GM12878 (cell line): Measurements from ENCODE around the gene PSMD13. TPM values are rescaled to one million over a fixed set of nuclear protein-coding genes. Genes with fewer than 3 reads are reported as not detected.

Experiments used
- ATAC-seq: fragments of 200-7000 bp; cut with Tn5 transposase; 3 replicates; pipeline ENCODE4 v1.9.1; 2020; ENCODE audit warnings: mild to moderate bottlenecking, moderate library complexity
- BruUV-seq: library from RNA; stranded (reverse); fragments of 400-500 nt; replicated peaks from 2 replicates; lab custom pipeline; 2021; lab: Mats Ljungman, UMichigan
- CTCF ChIA-PET: fragments of 300-600 bp; sonication (Branson Sonifier 250); formaldehyde crosslinking; extraction: SDS; loops from one replicate; lab custom pipeline; 2021; ENCODE audit warnings: inconsistent platforms; lab: Yijun Ruan, JAX
- POLR2A ChIA-PET: fragments of 350-600 bp; formaldehyde crosslinking; extraction: SDS; loops from one replicate; lab custom pipeline; 2021; ENCODE audit warnings: inconsistent platforms; lab: Charles Lee
- RAD21 ChIA-PET: fragments of 300-600 bp; sonication (Branson Sonifier 250); formaldehyde crosslinking; loops from one replicate; lab custom pipeline; 2023; ENCODE audit warnings: antibody characterized with exemption; ENCODE audit not compliant: unreplicated experiment; lab: Charles Lee
- SMC1A ChIA-PET: fragments of 300-600 bp; sonication (Branson Sonifier 250); formaldehyde crosslinking; loops from one replicate; lab custom pipeline; 2023; ENCODE audit not compliant: unreplicated experiment, uncharacterized antibody; lab: Charles Lee
- DNase-seq: peaks from one replicate; pipeline ENCODE4 v3.0.0-alpha.2; 2011; ENCODE audit warnings: low read depth, low spot score
- FAIRE-seq: peaks from 3 replicates; lab custom pipeline; 2011; peaks lifted over from hg19 to GRCh38; lab: Jason Lieb, UNC
- H2AFZ ChIP-seq: 2 replicates; pipeline ENCODE4 v1.6.0; 2011; ENCODE audit warnings: low read depth, low read length, control low read depth; ENCODE audit not compliant: control insufficient read depth
- H3K27ac ChIP-seq: 2 replicates; pipeline ENCODE4 v1.5.1; 2011; ENCODE audit warnings: control low read depth; ENCODE audit not compliant: control insufficient read depth, insufficient read depth
- H3K27me3 ChIP-seq, 2 experiments: replicated peaks in 1 of 2; 2 replicates each; pipeline versions ENCODE4 v1.6.0 to v1.6.1; 2011; ENCODE audit warnings: low read length in 1 of 2; ENCODE audit not compliant: control insufficient read depth in 2 of 2, insufficient read depth in 2 of 2
- H3K36me3 ChIP-seq, 2 experiments: 2 replicates each; pipeline ENCODE4 v1.5.1; 2011; ENCODE audit warnings: low read length in 1 of 2; ENCODE audit not compliant: control insufficient read depth in 2 of 2, insufficient read depth in 2 of 2
- H3K4me1 ChIP-seq: 2 replicates; pipeline ENCODE4 v1.6.1; 2011; ENCODE audit warnings: mild to moderate bottlenecking, low read length, moderate library complexity, mixed read lengths; ENCODE audit not compliant: control insufficient read depth, insufficient read depth
- H3K4me2 ChIP-seq: 2 replicates; pipeline ENCODE4 v1.6.0; 2011; ENCODE audit warnings: control low read depth; ENCODE audit not compliant: control insufficient read depth, insufficient read depth
- H3K4me3 ChIP-seq: fragments of 200-600 bp; sonication (generic); 2 replicates; pipeline ENCODE4 v1.5.1; 2016
- H3K79me2 ChIP-seq: 2 replicates; pipeline ENCODE4 v1.6.0; 2011; ENCODE audit warnings: low read length; ENCODE audit not compliant: control insufficient read depth, insufficient read depth
- H3K9ac ChIP-seq: 2 replicates; pipeline ENCODE4 v1.8.0; 2011; ENCODE audit warnings: low read length, control low read depth, mixed read lengths; ENCODE audit not compliant: control insufficient read depth, insufficient read depth
- H3K9me3 ChIP-seq: replicated peaks from 3 replicates; pipeline ENCODE4 v1.5.1; 2011; ENCODE audit warnings: mild to moderate bottlenecking, low read length; ENCODE audit not compliant: control insufficient read depth, insufficient read depth
- H4K20me1 ChIP-seq: 2 replicates; pipeline ENCODE4 v1.6.0; 2011; ENCODE audit not compliant: control insufficient read depth, insufficient read depth
- POLR2A ChIP-seq: IDR thresholded peaks from 2 replicates; pipeline ENCODE4 v1.6.1; 2011; ENCODE audit warnings: low read depth, mild to moderate bottlenecking, low read length
- ZBTB40 ChIP-seq: fragments of 450-650 bp; IDR thresholded peaks from 2 replicates; pipeline ENCODE4 v1.6.1; 2016; ENCODE audit warnings: mild to moderate bottlenecking, moderate library complexity, borderline replicate concordance
- WGBS: methylation state at CpG from one replicate; pipeline ENCODE4 v1.1.6; 2016; ENCODE audit warnings: low lambda C conversion rate; ENCODE audit not compliant: insufficient replicate concordance, insufficient coverage; ENCODE audit errors: missing lambda C conversion rate; 5-methylcytosine and 5-hydroxymethylcytosine counted together
- in situ Hi-C: fragments of 300-500 bp; cut with MboI; formaldehyde crosslinking; loops from 9 replicates; pipeline ENCODE4 v1.14.3; 2018; ENCODE audit warnings: mixed read lengths
- intact Hi-C: fragments of 100-400 bp; cut with micrococcal nuclease; formaldehyde crosslinking; loops from one replicate; pipeline ENCODE4 v1.14.2; 2022; ENCODE audit not compliant: unreplicated experiment
- polyA plus RNA-seq, 11 experiments: library from polyadenylated mRNA; depleted of rRNA in 4 of 11; unstranded in 6 of 11; stranded (reverse) in 5 of 11; fragments of >200 nt; fragmentation: Nextera tagmentation in 4 of 11; fragmentation: Illumina TruSeq in 1 of 11; extraction: Ambion mirVana in 4 of 11; extraction: Trizol in 1 of 11; gene quantifications; 1 replicate in 1 of 11; 2 replicates in 10 of 11; pipeline versions ENCODE4 v1.2.1 to v1.2.3, GENCODE V29; 2011 to 2016; ENCODE audit warnings: inconsistent platforms in 2 of 11, missing spikeins in 2 of 11, low read depth in 1 of 11
- total RNA-seq, 4 experiments: library from RNA; depleted of rRNA in 3 of 4; stranded (reverse); fragments of >200 nt in 3 of 4; fragmentation: Illumina TruSeq in 1 of 4; extraction: Trizol in 1 of 4; gene quantifications; 2 replicates each; pipeline versions ENCODE4 v1.2.1 to v1.2.3, GENCODE V29; 2013 to 2021

PSMD13 gene
- total and polyA plus RNA-seq, 10 of the 15 experiments (the other 5 are each of a cell fraction or from before 2014, with no cell fraction given): 141 to 303 (median 177) TPM

- H3K4me1 ChIP-seq: peaks cover 15% of the 10 kb centered on the region
- intact Hi-C loops: no loop called here
- H3K9ac ChIP-seq: no peak overlapping the region
- peaks cover 24 to 39% of the 10 kb centered on the region in 2 experiments for H3K36me3 ChIP-seq
- no peak overlapping the region for H2AFZ ChIP-seq
- ChIA-PET SMC1A (no interaction called here), POLR2A (no interaction called here), RAD21 (interaction anchor here (0.9 kb wide), 1 partner anchor 23 kb away, joined by 3 read pairs; no protein-coding TSS in a partner anchor), CTCF (no interaction called here)
- peaks cover 31% of the 10 kb centered on the region for H3K79me2 ChIP-seq
- no TSS peak for BruUV-seq
- H3K27ac ChIP-seq: no peak overlapping the region
- no peaks in the 10 kb centered on the region for H3K9me3 ChIP-seq
- 96% methylated on average over 17 of the region's 17 CpGs for WGBS
- in situ Hi-C loops: no loop called here
- no peak for FAIRE-seq
- no peak overlapping the region for H3K4me3 ChIP-seq
- TF ChIP-seq POLR2A (0 out of 2 replicates have a peak, but pooled peaks have one; percentile 25), ZBTB40 (no peak)
- no peaks in the 10 kb centered on the region for H3K27me3 ChIP-seq
- no peak for DNase-seq
- no peak overlapping the region for H3K4me2 ChIP-seq
- H4K20me1 ChIP-seq: no peaks in the 10 kb centered on the region
- ATAC-seq: no peak
Measured at GRCh38 chr11:212150-213100, 24.4 kb upstream of the PSMD13 start.
